Body of pancreas (tissue), 4 donors: ENCODE measurements around the gene BUD31.

ENCODE experiments used
- POLR2A ChIP-seq, 3 donors: fragments of 450-650 bp; IDR thresholded peaks; one replicate each; pipeline ENCODE4 v1.6.1; 2016; ENCODE audit warnings: antibody characterized with exemption in 3 of 3, mild to moderate bottlenecking in 2 of 3
- TF ChIP-seq, protein P1 (sequence below), 7 experiments: fragments of 450-650 bp in 4 of 7; fragments of 200-600 bp in 3 of 7; sonication (generic) in 3 of 7; IDR thresholded peaks; one replicate each; pipeline ENCODE4 v1.5.1; 2016 to 2019; ENCODE audit warnings: antibody characterized with exemption in 7 of 7

DNA sequence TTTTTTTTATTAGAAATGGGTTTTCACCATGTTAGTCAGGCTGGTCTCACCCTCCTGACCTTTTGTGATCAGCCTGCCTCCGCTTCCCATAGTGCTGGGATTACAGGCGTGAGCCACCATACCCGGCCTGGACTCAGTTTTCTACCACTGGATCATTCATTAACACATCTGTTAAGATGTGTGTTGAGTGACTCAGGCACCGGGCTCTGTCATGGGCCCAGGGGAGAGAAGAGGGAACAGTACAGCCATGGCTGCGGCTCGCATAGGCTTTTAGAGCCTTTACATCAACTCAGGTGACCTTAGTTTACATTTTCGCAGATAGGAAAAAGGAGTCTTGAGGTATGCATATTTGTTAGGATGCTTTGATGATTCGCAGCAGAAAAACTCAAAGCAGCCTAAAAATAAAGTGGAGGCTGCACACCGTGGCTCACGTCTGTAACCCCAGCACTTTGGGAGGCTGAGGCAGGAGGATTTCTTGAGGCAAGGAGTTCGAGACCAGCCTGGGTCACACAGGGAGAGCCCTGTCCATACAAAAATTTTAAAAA lies 37.3 kb upstream of the BUD31 start:
- TF ChIP-seq, protein P1, sequence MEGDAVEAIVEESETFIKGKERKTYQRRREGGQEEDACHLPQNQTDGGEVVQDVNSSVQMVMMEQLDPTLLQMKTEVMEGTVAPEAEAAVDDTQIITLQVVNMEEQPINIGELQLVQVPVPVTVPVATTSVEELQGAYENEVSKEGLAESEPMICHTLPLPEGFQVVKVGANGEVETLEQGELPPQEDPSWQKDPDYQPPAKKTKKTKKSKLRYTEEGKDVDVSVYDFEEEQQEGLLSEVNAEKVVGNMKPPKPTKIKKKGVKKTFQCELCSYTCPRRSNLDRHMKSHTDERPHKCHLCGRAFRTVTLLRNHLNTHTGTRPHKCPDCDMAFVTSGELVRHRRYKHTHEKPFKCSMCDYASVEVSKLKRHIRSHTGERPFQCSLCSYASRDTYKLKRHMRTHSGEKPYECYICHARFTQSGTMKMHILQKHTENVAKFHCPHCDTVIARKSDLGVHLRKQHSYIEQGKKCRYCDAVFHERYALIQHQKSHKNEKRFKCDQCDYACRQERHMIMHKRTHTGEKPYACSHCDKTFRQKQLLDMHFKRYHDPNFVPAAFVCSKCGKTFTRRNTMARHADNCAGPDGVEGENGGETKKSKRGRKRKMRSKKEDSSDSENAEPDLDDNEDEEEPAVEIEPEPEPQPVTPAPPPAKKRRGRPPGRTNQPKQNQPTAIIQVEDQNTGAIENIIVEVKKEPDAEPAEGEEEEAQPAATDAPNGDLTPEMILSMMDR (IDR thresholded peaks at IDR 0.05), result no peak
- no peak for TF ChIP-seq POLR2A (IDR thresholded peaks at IDR 0.05)
